ENCODE data around the gene TMEM273.

TMEM273 gene

GRCh38 chr10:49174926-49175500, 13.2 kb downstream of the TMEM273 start:
- whole genome bisulfite sequencing: 90% methylated on average over 10 of the region's 10 CpGs
- H3K9ac ChIP-seq (ENCODE audit: low read length): no peak overlapping the region
- H2AK5ac ChIP-seq (ENCODE audit: low read length, severe bottlenecking): no peak overlapping the region
- no peak overlapping the region for H2BK120ac ChIP-seq (ENCODE audit: low read depth, low read length)
- H3K9me3 ChIP-seq (ENCODE audit: control insufficient read depth, low read length): no peaks in the 10 kb centered on the region
- no peak for DNase-seq
- H3K27me3 ChIP-seq (ENCODE audit: control insufficient read depth in 1 of 2, insufficient read depth in 1 of 2, low read length in 2 of 2): peaks cover 0 to 11% of the 10 kb centered on the region in 2 experiments
- no peak overlapping the region for H3K4ac ChIP-seq (ENCODE audit: low read depth in 1 of 2, low read length in 2 of 2)
- no peak overlapping the region for H3K18ac ChIP-seq (ENCODE audit: low read depth in 1 of 2, low read length in 2 of 2)
- H3K36me3 ChIP-seq (ENCODE audit: control insufficient read depth in 1 of 2, insufficient read depth in 2 of 2, low read depth in 1 of 2, low read length in 2 of 2): no peaks in the 10 kb centered on the region
- H4K91ac ChIP-seq (ENCODE audit: low read length): no peak overlapping the region
- no peak overlapping the region for H3K4me3 ChIP-seq (ENCODE audit: insufficient read depth in 1 of 2, low read depth in 1 of 2, low read length in 2 of 2)
- H3K79me1 ChIP-seq (replicated peaks; ENCODE audit: low read length, poor library complexity, severe bottlenecking): no peaks in the 10 kb centered on the region
- no peak overlapping the region for H2BK5ac ChIP-seq (ENCODE audit: low read depth, low read length, poor library complexity, severe bottlenecking)
- no peak overlapping the region for H3K27ac ChIP-seq (ENCODE audit: low read length, poor library complexity, severe bottlenecking)
- no peak overlapping the region for H4K8ac ChIP-seq (ENCODE audit: low read length)
- H3K4me2 ChIP-seq (ENCODE audit: low read length, poor library complexity, severe bottlenecking): no peak overlapping the region
- H2BK15ac ChIP-seq (ENCODE audit: low read depth, poor library complexity, severe bottlenecking): no peak overlapping the region
- no peak overlapping the region for H2AFZ ChIP-seq (ENCODE audit: low read depth, low read length)
- H3K23ac ChIP-seq (ENCODE audit: low read length in 2 of 2): no peak overlapping the region
- no peak overlapping the region for H2BK12ac ChIP-seq (ENCODE audit: low read length in 2 of 2)
- H3K14ac ChIP-seq (ENCODE audit: low read length in 2 of 2): no peak overlapping the region
- H3K4me1 ChIP-seq (ENCODE audit: control insufficient read depth, insufficient read depth, low read depth, low read length): peaks cover 9% of the 10 kb centered on the region

- H2AK5ac ChIP-seq (ENCODE audit: low read length, severe bottlenecking): no peak overlapping the region
- H3K79me1 ChIP-seq (replicated peaks; ENCODE audit: low read length, poor library complexity, severe bottlenecking): no peaks in the 10 kb centered on the region
- DNase-seq: no peak
- H3K9me3 ChIP-seq (ENCODE audit: control insufficient read depth, low read length): no peaks in the 10 kb centered on the region
- peaks cover 0 to 11% of the 10 kb centered on the region in 2 experiments for H3K27me3 ChIP-seq (ENCODE audit: control insufficient read depth in 1 of 2, insufficient read depth in 1 of 2, low read length in 2 of 2)
- H3K4me3 ChIP-seq (ENCODE audit: insufficient read depth in 1 of 2, low read depth in 1 of 2, low read length in 2 of 2): no peak overlapping the region
- no peak overlapping the region for H2BK5ac ChIP-seq (ENCODE audit: low read depth, low read length, poor library complexity, severe bottlenecking)
- no peak overlapping the region for H3K9ac ChIP-seq (ENCODE audit: low read length)
- no peak overlapping the region for H3K27ac ChIP-seq (ENCODE audit: low read length, poor library complexity, severe bottlenecking)
- H2BK12ac ChIP-seq (ENCODE audit: low read length in 2 of 2): no peak overlapping the region
- peaks cover 9% of the 10 kb centered on the region for H3K4me1 ChIP-seq (ENCODE audit: control insufficient read depth, insufficient read depth, low read depth, low read length)
- H3K23ac ChIP-seq (ENCODE audit: low read length in 2 of 2): no peak overlapping the region
- no peak overlapping the region for H2AFZ ChIP-seq (ENCODE audit: low read depth, low read length)
- no peak overlapping the region for H2BK15ac ChIP-seq (ENCODE audit: low read depth, poor library complexity, severe bottlenecking)
- 83% methylated on average over 15 of the region's 15 CpGs for WGBS
- no peak overlapping the region for H3K4ac ChIP-seq (ENCODE audit: low read depth in 1 of 2, low read length in 2 of 2)
- H3K18ac ChIP-seq (ENCODE audit: low read depth in 1 of 2, low read length in 2 of 2): no peak overlapping the region
- no peaks in the 10 kb centered on the region for H3K36me3 ChIP-seq (ENCODE audit: control insufficient read depth in 1 of 2, insufficient read depth in 2 of 2, low read depth in 1 of 2, low read length in 2 of 2)
- no peak overlapping the region for H4K91ac ChIP-seq (ENCODE audit: low read length)
- H2BK120ac ChIP-seq (ENCODE audit: low read depth, low read length): no peak overlapping the region
- no peak overlapping the region for H4K8ac ChIP-seq (ENCODE audit: low read length)
- H3K14ac ChIP-seq (ENCODE audit: low read length in 2 of 2): no peak overlapping the region
- H3K4me2 ChIP-seq (ENCODE audit: low read length, poor library complexity, severe bottlenecking): no peak overlapping the region
Measured at GRCh38 chr10:49174261-49174925, 13.8 kb downstream of the TMEM273 start.

- Histone ChIP-seq H3K9ac (ENCODE audit: low read length) (no peak overlapping the region), H3K4me2 (ENCODE audit: low read length, poor library complexity, severe bottlenecking) (no peak overlapping the region), H2AFZ (ENCODE audit: low read depth, low read length) (no peak overlapping the region), H2BK12ac (ENCODE audit: low read length in 2 of 2) (no peak overlapping the region), H2BK15ac (ENCODE audit: low read depth, poor library complexity, severe bottlenecking) (no peak overlapping the region), H2BK5ac (ENCODE audit: low read depth, low read length, poor library complexity, severe bottlenecking) (no peak overlapping the region), H4K91ac (ENCODE audit: low read length) (no peak overlapping the region), H2AK5ac (ENCODE audit: low read length, severe bottlenecking) (no peak overlapping the region), H3K14ac (ENCODE audit: low read length in 2 of 2) (no peak overlapping the region), H3K27me3 (ENCODE audit: control insufficient read depth in 1 of 2, insufficient read depth in 1 of 2, low read length in 2 of 2) (peaks cover 0 to 11% of the 10 kb centered on the region in 2 experiments), H4K8ac (ENCODE audit: low read length) (no peak overlapping the region), H2BK120ac (ENCODE audit: low read depth, low read length) (no peak overlapping the region), H3K4me3 (ENCODE audit: insufficient read depth in 1 of 2, low read depth in 1 of 2, low read length in 2 of 2) (no peak overlapping the region), H3K23ac (ENCODE audit: low read length in 2 of 2) (no peak overlapping the region), H3K4ac (ENCODE audit: low read depth in 1 of 2, low read length in 2 of 2) (no peak overlapping the region), H3K9me3 (ENCODE audit: control insufficient read depth, low read length) (no peaks in the 10 kb centered on the region), H3K79me1 (replicated peaks; ENCODE audit: low read length, poor library complexity, severe bottlenecking) (no peaks in the 10 kb centered on the region), H3K18ac (ENCODE audit: low read depth in 1 of 2, low read length in 2 of 2) (no peak overlapping the region), H3K27ac (ENCODE audit: low read length, poor library complexity, severe bottlenecking) (no peak overlapping the region), H3K4me1 (ENCODE audit: control insufficient read depth, insufficient read depth, low read depth, low read length) (peaks cover 9% of the 10 kb centered on the region), H3K36me3 (ENCODE audit: control insufficient read depth in 1 of 2, insufficient read depth in 2 of 2, low read depth in 1 of 2, low read length in 2 of 2) (no peaks in the 10 kb centered on the region)
- 79% methylated on average over 4 of the region's 4 CpGs for WGBS
- no peak for DNase-seq
Measured at GRCh38 chr10:49173853-49174252, 14.3 kb downstream of the TMEM273 start.

GRCh38 chr10:49173201-49173772, 14.9 kb downstream of the TMEM273 start:
- H3K36me3 ChIP-seq (ENCODE audit: control insufficient read depth in 1 of 2, insufficient read depth in 2 of 2, low read depth in 1 of 2, low read length in 2 of 2): no peaks in the 10 kb centered on the region
- no peak overlapping the region for H3K9ac ChIP-seq (ENCODE audit: low read length)
- H3K9me3 ChIP-seq (ENCODE audit: control insufficient read depth, low read length): no peaks in the 10 kb centered on the region
- DNase-seq: no peak
- H3K4me1 ChIP-seq (ENCODE audit: control insufficient read depth, insufficient read depth, low read depth, low read length): peaks cover 9% of the 10 kb centered on the region
- peak overlapping the region; percentile 44 for H2AFZ ChIP-seq (ENCODE audit: low read depth, low read length)
- H3K79me1 ChIP-seq (replicated peaks; ENCODE audit: low read length, poor library complexity, severe bottlenecking): no peaks in the 10 kb centered on the region
- H3K27me3 ChIP-seq (ENCODE audit: control insufficient read depth in 1 of 2, insufficient read depth in 1 of 2, low read length in 2 of 2): peaks cover 0 to 11% of the 10 kb centered on the region in 2 experiments
- H3K4ac ChIP-seq (ENCODE audit: low read depth in 1 of 2, low read length in 2 of 2): no peak overlapping the region
- no peak overlapping the region for H3K14ac ChIP-seq (ENCODE audit: low read length in 2 of 2)
- no peak overlapping the region for H4K91ac ChIP-seq (ENCODE audit: low read length)
- no peak overlapping the region for H3K23ac ChIP-seq (ENCODE audit: low read length in 2 of 2)
- H2AK5ac ChIP-seq (ENCODE audit: low read length, severe bottlenecking): no peak overlapping the region
- H3K4me2 ChIP-seq (ENCODE audit: low read length, poor library complexity, severe bottlenecking): no peak overlapping the region
- H4K8ac ChIP-seq (ENCODE audit: low read length): no peak overlapping the region
- H2BK12ac ChIP-seq (ENCODE audit: low read length in 2 of 2): no peak overlapping the region
- 84% methylated on average over 10 of the region's 11 CpGs for WGBS
- no peak overlapping the region for H2BK15ac ChIP-seq (ENCODE audit: low read depth, poor library complexity, severe bottlenecking)
- H2BK120ac ChIP-seq (ENCODE audit: low read depth, low read length): no peak overlapping the region
- no peak overlapping the region for H3K18ac ChIP-seq (ENCODE audit: low read depth in 1 of 2, low read length in 2 of 2)
- no peak overlapping the region for H3K4me3 ChIP-seq (ENCODE audit: insufficient read depth in 1 of 2, low read depth in 1 of 2, low read length in 2 of 2)
- H3K27ac ChIP-seq (ENCODE audit: low read length, poor library complexity, severe bottlenecking): no peak overlapping the region
- no peak overlapping the region for H2BK5ac ChIP-seq (ENCODE audit: low read depth, low read length, poor library complexity, severe bottlenecking)

All from mesenchymal stem cell (in vitro differentiated cells and primary cell).